HepG2 (cell line): ENCODE results near the gene MBTD1. TPM values are rescaled to one million over a fixed set of nuclear protein-coding genes. Genes with fewer than 3 reads are reported as not detected.

Source experiments
- AHR ChIP-seq: IDR thresholded peaks from 2 replicates; pipeline ENCODE4 v1.6.1; 2018; ENCODE audit warnings: missing genetic modification reagents, missing compliant biosample characterization
- ARNT ChIP-seq: fragments of 450-650 bp; IDR thresholded peaks from 2 replicates; pipeline ENCODE4 v1.6.1; 2017
- ATF7-NPFF ChIP-seq: sonication (generic); formaldehyde crosslinking; IDR thresholded peaks from 2 replicates; pipeline ENCODE4 v1.8.1; 2023; ENCODE audit warnings: mild to moderate bottlenecking, low read depth, missing genetic modification reagents, moderate library complexity
- ATRX ChIP-seq: sonication (generic); formaldehyde crosslinking; IDR thresholded peaks from 2 replicates; pipeline ENCODE4 v1.4.0; 2020; ENCODE audit warnings: missing genetic modification reagents, borderline replicate concordance
- GTF3A ChIP-seq: sonication (generic); formaldehyde crosslinking; conservative IDR thresholded peaks from 2 replicates; pipeline ENCODE4 v1.4.0; 2020; ENCODE audit warnings: mild to moderate bottlenecking, missing genetic modification reagents
- GZF1 ChIP-seq: sonication (generic); formaldehyde crosslinking; IDR thresholded peaks from 2 replicates; pipeline ENCODE4 v1.5.1; 2020; ENCODE audit warnings: mild to moderate bottlenecking, missing genetic modification reagents
- HDAC2 ChIP-seq: sonication (generic); formaldehyde crosslinking; IDR thresholded peaks from 2 replicates; pipeline ENCODE4 v1.4.0; 2020; ENCODE audit warnings: missing genetic modification reagents
- MAX ChIP-seq: IDR thresholded peaks from 2 replicates; pipeline ENCODE4 v1.6.1; 2012; ENCODE audit warnings: inconsistent platforms
- MEIS2 ChIP-seq: sonication (generic); formaldehyde crosslinking; IDR thresholded peaks from 2 replicates; pipeline ENCODE4 v1.9.0; 2021; ENCODE audit warnings: mild to moderate bottlenecking, missing genetic modification reagents
- PBX2 ChIP-seq: IDR thresholded peaks from 2 replicates; pipeline ENCODE4 v1.6.1; 2016; ENCODE audit warnings: control low read depth
- PRDM15 ChIP-seq: sonication (generic); formaldehyde crosslinking; IDR thresholded peaks from 2 replicates; pipeline ENCODE4 v1.4.0; 2020; ENCODE audit warnings: missing genetic modification reagents
- RBFOX2 ChIP-seq: fragments of 200-400 bp; formaldehyde crosslinking; IDR thresholded peaks from 2 replicates; pipeline ENCODE4 v1.6.1; 2017; ENCODE audit warnings: low read depth, mild to moderate bottlenecking, low read length
- SAFB2 ChIP-seq: sonication (generic); formaldehyde crosslinking; IDR thresholded peaks from 2 replicates; pipeline ENCODE4 v1.5.1; 2020; ENCODE audit warnings: missing genetic modification reagents, low read depth, mild to moderate bottlenecking, borderline replicate concordance
- SMARCC2 ChIP-seq: fragments of 450-650 bp; IDR thresholded peaks from 2 replicates; pipeline ENCODE4 v1.6.1; 2017; ENCODE audit warnings: antibody characterized with exemption, mild to moderate bottlenecking
- TBX3 ChIP-seq: fragments of 450-650 bp; IDR thresholded peaks from 2 replicates; pipeline ENCODE4 v1.6.1; 2017; ENCODE audit warnings: antibody characterized with exemption, mild to moderate bottlenecking, inconsistent platforms, borderline replicate concordance
- TGIF2 ChIP-seq: IDR thresholded peaks from 2 replicates; pipeline ENCODE4 v1.6.1; 2016; ENCODE audit warnings: control low read depth, missing compliant biosample characterization
- ZC3H13 ChIP-seq: sonication (generic); formaldehyde crosslinking; IDR thresholded peaks from 2 replicates; pipeline ENCODE4 v1.8.1; 2023; ENCODE audit warnings: mild to moderate bottlenecking, missing genetic modification reagents, moderate library complexity
- ZNF333 ChIP-seq: sonication (generic); formaldehyde crosslinking; IDR thresholded peaks from 2 replicates; pipeline ENCODE4 v1.4.0; 2020; ENCODE audit warnings: mild to moderate bottlenecking, missing genetic modification reagents, borderline replicate concordance
- ZNF510 ChIP-seq: sonication (generic); formaldehyde crosslinking; IDR thresholded peaks from 2 replicates; pipeline ENCODE4 v1.4.0; 2020; ENCODE audit warnings: low read depth, mild to moderate bottlenecking, missing genetic modification reagents
- ZNF546 ChIP-seq: sonication (generic); formaldehyde crosslinking; conservative IDR thresholded peaks from 2 replicates; pipeline ENCODE4 v1.8.1; 2023; ENCODE audit warnings: mild to moderate bottlenecking, missing genetic modification reagents
- ZNF768 ChIP-seq: sonication (generic); formaldehyde crosslinking; IDR thresholded peaks from 2 replicates; pipeline ENCODE4 v1.4.0; 2020; ENCODE audit warnings: missing genetic modification reagents
- ZNF777 ChIP-seq: sonication (generic); formaldehyde crosslinking; IDR thresholded peaks from 2 replicates; pipeline ENCODE4 v1.4.0; 2020; ENCODE audit warnings: missing genetic modification reagents
- ZSCAN25 ChIP-seq: sonication (generic); formaldehyde crosslinking; IDR thresholded peaks from 2 replicates; pipeline ENCODE4 v1.8.0; 2022; ENCODE audit warnings: mild to moderate bottlenecking, missing genetic modification reagents
- polyA plus RNA-seq, 8 experiments: library from polyadenylated mRNA; depleted of rRNA in 3 of 8; stranded (reverse) in 7 of 8; unstranded in 1 of 8; fragments of >200 nt; fragmentation: Illumina TruSeq in 4 of 8; extraction: Trizol in 4 of 8; gene quantifications; 2 replicates each; pipeline versions ENCODE4 v1.2.1 to v1.2.3, GENCODE V29; 2011 to 2016; ENCODE audit warnings: low read depth in 4 of 8, missing spikeins in 1 of 8, mixed read lengths in 1 of 8; ENCODE audit not compliant: insufficient read depth in 1 of 8
- total RNA-seq, 5 experiments: library from RNA; depleted of rRNA; stranded (reverse); fragments of >200 nt; fragmentation: Illumina TruSeq; extraction: Trizol; gene quantifications; 2 replicates each; pipeline ENCODE4 v1.2.3, GENCODE V29; 2016; ENCODE audit warnings: low read depth in 1 of 5

The MBTD1 gene
- total and polyA plus RNA-seq, 2 of the 13 experiments (the other 11 are each of a cell fraction or from before 2014, with no cell fraction given): 20.9 TPM

- no peak for TF ChIP-seq GZF1 (CRISPR knock-in tag)
- TF ChIP-seq SMARCC2: no peak
- peak; percentile 100 for TF ChIP-seq AHR
- peak; percentile 97 for TF ChIP-seq MEIS2 (CRISPR knock-in tag)
- peak; percentile 76 for TF ChIP-seq ZNF777 (CRISPR knock-in tag)
- TF ChIP-seq TBX3: peak; percentile 58; the same call in 1 of the 2 replicates
- peak; percentile 90 for TF ChIP-seq ZNF768 (CRISPR knock-in tag)
- TF ChIP-seq MAX: peak; percentile 100
- peak; percentile 99 for TF ChIP-seq SAFB2 (CRISPR knock-in tag)
- TF ChIP-seq PRDM15: peak; percentile 79; the same call in 1 of the 2 replicates
- no peak for TF ChIP-seq ARNT
- TF ChIP-seq GTF3A (CRISPR knock-in tag): peak; percentile 94
- peak; percentile 99 for TF ChIP-seq ATF7-NPFF (CRISPR knock-in tag)
- TF ChIP-seq PBX2: peak; percentile 58; the same call in 1 of the 2 replicates
- TF ChIP-seq ZNF510: peak; percentile 100
- peak; percentile 73; the same call in 1 of the 2 replicates for TF ChIP-seq ZNF546
- TF ChIP-seq ZC3H13 (CRISPR knock-in tag): peak; percentile 89
- TF ChIP-seq ZNF333: peak; percentile 80
- 0 out of 2 replicates have a peak, but pooled peaks have one; percentile 68 for TF ChIP-seq ATRX (CRISPR knock-in tag)
- TF ChIP-seq HDAC2: peak; percentile 99
- peak; percentile 73 for TF ChIP-seq ZSCAN25
- TF ChIP-seq RBFOX2: peak; percentile 93
- TF ChIP-seq TGIF2 (CRISPR knock-in tag): peak; percentile 99
Observed at GRCh38 chr17:51153210-51154072, 106.4 kb downstream of the MBTD1 start, which contains the start of gene NME1 (continued).
